NCI-H146 (cell line): ENCODE measurements around the gene ARPC1A.
"Not testable (repeated sequence)": the region's sequence is repeated elsewhere in the genome, so short reads cannot be mapped to it uniquely, and the experiment has no call there.

ENCODE experiments used
- DNase-seq: peaks from one replicate; lab custom pipeline; 2025; lab: John Stamatoyannopoulos, UW

The ARPC1A gene

DNA sequence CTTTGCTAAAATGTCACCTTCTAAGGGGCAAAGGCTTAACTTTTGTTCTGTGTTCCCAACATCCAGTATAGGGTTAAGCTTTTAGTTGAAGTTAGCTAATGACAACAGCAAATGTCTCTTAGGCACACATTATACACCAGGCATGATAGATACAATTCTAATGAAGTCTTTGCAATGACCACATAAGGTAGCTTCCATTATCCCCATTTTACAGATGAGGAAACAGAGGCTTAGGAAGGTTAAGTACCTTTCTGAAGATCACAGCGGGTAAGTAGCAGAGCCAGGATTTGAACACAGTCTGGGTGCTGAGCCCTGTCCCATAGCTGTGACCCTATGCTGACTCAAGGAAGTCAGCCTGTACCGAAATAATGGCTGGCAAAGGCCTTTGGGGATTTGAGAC, 84.9 kb downstream of the ARPC1A start:
- no peak for DNase-seq

DNA sequence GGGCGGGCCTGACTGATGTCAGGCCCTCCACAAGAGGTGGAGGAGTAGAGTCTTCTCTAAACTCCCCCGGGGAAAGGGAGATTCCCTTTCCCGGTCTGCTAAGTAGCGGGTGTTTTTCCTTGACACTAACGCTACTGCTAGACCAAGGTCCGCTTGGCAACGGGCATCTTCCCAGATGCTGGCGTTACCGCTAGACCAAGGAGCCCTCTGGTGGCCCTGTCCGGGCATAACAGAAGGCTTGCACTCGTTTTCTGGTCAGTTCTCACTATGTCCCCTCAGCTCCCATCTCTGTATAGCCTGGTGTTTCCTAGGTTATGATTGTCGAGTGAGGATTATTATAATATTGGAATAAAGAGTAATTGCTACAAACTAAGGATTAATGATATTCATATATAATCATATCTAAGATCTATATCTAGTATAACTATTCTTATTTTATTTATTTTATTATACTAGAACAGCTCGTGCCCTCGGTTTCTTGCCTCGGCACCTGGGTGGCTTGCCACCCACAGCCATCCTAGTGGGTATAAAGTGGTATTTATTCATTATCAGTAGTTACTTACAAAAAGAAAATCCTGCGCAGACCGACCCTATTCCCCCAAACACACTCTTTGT, 89.9 kb downstream of the ARPC1A start:
- DNase-seq, result not testable (repeated sequence)
